AG04450 (cell line): ENCODE measurements around the gene PPP3CB. TPM values are rescaled to one million over a fixed set of nuclear protein-coding genes. Genes with fewer than 3 reads are reported as not detected.

ENCODE experiments used
- CTCF ChIA-PET: fragments of 300-600, 350-600 bp; formaldehyde crosslinking; extraction: SDS; loops from one replicate; lab custom pipeline; 2022; ENCODE audit warnings: antibody characterized with exemption, inconsistent platforms; lab: Charles Lee
- POLR2A ChIA-PET: fragments of 350-600 bp; formaldehyde crosslinking; extraction: SDS; loops from one replicate; lab custom pipeline; 2021; ENCODE audit warnings: antibody characterized with exemption, inconsistent platforms; lab: Yijun Ruan, JAX
- DNase-seq: peaks from one replicate; pipeline ENCODE4 v3.0.0-alpha.2; 2011; ENCODE audit warnings: low read depth, low spot score
- H3K27ac ChIP-seq: one replicate; pipeline ENCODE4 v1.5.1; 2012; ENCODE audit warnings: low read depth, low read length, control low read depth
- H3K27me3 ChIP-seq: one replicate; pipeline ENCODE4 v1.6.0; 2012; ENCODE audit warnings: low read length; ENCODE audit not compliant: control insufficient read depth, insufficient read depth
- H3K4me3 ChIP-seq: 2 replicates; pipeline ENCODE4 v1.5.1; 2011; ENCODE audit warnings: mild to moderate bottlenecking, low read depth, low read length, control low read depth
- H3K9me3 ChIP-seq: 2 replicates; pipeline ENCODE4 v1.5.1; 2012; ENCODE audit warnings: low read length; ENCODE audit not compliant: control insufficient read depth, insufficient read depth
- CTCF ChIP-seq: IDR thresholded peaks from 2 replicates; pipeline ENCODE4 v1.5.1; 2011; ENCODE audit warnings: low read depth, low read length, control low read depth, inconsistent platforms
- polyA plus RNA-seq: library from polyadenylated mRNA; depleted of rRNA; stranded (reverse); fragments of >200 nt; gene quantifications from 2 replicates; pipeline ENCODE4 v1.2.3, GENCODE V29; 2011

Gene PPP3CB
- polyA plus RNA-seq, 1 experiment, result 41.8 TPM

- CTCF ChIA-PET, result no interaction called here
- POLR2A ChIA-PET, result no interaction called here
Observed at GRCh38 chr10:73408978-73409521, 86.8 kb downstream of the PPP3CB start.

GRCh38 chr10:73408061-73408460 lies 87.8 kb downstream of the PPP3CB start:
- Histone ChIP-seq H3K4me3 (no peak overlapping the region), H3K27ac (no peak overlapping the region), H3K27me3 (no peaks in the 10 kb centered on the region), H3K9me3 (no peaks in the 10 kb centered on the region)
- ChIA-PET POLR2A (no interaction called here), CTCF (interaction anchor here (0.6 to 1.3 kb wide), 2 partner anchors 17 to 236 kb away, joined by 3 to 5 read pairs; no protein-coding TSS in a partner anchor)
- no peak for TF ChIP-seq CTCF
- DNase-seq, result no peak

More at GRCh38 chr10:73408978-73409521, 86.8 kb downstream of the PPP3CB start:
- Histone ChIP-seq H3K9me3 (peaks cover 3% of the 10 kb centered on the region; the same call in 1 of the 2 replicates), H3K27me3 (no peaks in the 10 kb centered on the region), H3K4me3 (no peak overlapping the region), H3K27ac (no peak overlapping the region)
- DNase-seq, result no peak
- no peak for TF ChIP-seq CTCF

DNA sequence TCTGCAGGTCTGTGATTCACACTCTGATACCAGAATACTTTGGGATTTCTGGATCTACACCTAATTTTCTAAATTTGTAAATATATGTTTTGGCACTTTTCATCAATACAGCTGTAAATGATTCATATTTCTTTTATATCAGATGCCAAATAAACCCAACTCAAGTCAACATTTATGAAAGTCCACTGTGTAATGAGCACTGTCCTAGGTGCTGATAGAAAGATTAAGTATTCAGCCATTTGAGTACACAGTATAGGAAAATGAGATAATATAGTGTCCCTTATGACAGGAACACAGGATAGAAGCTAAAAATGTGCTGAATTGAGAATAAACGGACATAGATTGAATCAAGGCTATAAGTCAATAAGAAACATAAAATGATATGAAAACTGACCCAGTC lies 88.3 kb downstream of the PPP3CB start:
- H3K9me3 ChIP-seq, result no peaks in the 10 kb centered on the region
- ChIA-PET POLR2A (no interaction called here), CTCF (interaction anchor here (0.5 to 1.3 kb wide), 3 partner anchors 30 to 268 kb away, joined by 3 to 5 read pairs (median 3); no protein-coding TSS in a partner anchor)
- no peaks in the 10 kb centered on the region for H3K27me3 ChIP-seq
- H3K27ac ChIP-seq, result no peak overlapping the region
- no peak for TF ChIP-seq CTCF
- DNase-seq, result no peak
- no peak overlapping the region for H3K4me3 ChIP-seq

DNA sequence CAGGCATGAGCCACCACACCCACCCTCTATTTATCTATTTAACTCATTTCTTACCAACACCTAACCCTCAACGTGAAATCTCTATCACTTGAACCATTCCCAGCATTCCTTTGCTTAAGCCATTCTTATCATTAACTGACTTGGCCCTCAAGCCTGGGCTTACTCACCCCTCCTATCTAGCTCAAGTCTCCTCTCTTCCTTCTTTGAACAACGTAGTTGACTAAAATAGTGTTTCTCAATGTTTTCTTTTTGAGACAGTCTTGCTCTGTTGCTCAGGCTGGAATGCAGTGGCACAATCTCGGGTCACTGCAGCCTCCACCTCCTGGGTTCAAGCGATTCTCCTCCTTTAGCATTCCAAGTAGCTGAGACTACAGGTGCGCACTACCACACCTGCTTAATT lies 89.0 kb downstream of the PPP3CB start:
- CTCF ChIA-PET, result no interaction called here
- Histone ChIP-seq H3K27ac (no peak overlapping the region), H3K27me3 (no peaks in the 10 kb centered on the region), H3K9me3 (no peaks in the 10 kb centered on the region), H3K4me3 (no peak overlapping the region)
- POLR2A ChIA-PET, result no interaction called here
- no peak for DNase-seq
- TF ChIP-seq CTCF, result no peak

- ChIA-PET CTCF (no interaction called here), POLR2A (no interaction called here)
- no peak for DNase-seq
- TF ChIP-seq CTCF, result no peak
- H3K27ac ChIP-seq, result no peak overlapping the region
- no peak overlapping the region for H3K4me3 ChIP-seq
- H3K9me3 ChIP-seq, result no peaks in the 10 kb centered on the region
- H3K27me3 ChIP-seq, result no peaks in the 10 kb centered on the region
Observed at GRCh38 chr10:73405556-73405955, 90.3 kb downstream of the PPP3CB start.
